Measurements from ENCODE around the gene PDE4D. TPM values are rescaled to one million over a fixed set of nuclear protein-coding genes. Genes with fewer than 3 reads are reported as not detected.

Gene PDE4D
- total RNA-seq, 1 donor, result 12.7 TPM

DNA sequence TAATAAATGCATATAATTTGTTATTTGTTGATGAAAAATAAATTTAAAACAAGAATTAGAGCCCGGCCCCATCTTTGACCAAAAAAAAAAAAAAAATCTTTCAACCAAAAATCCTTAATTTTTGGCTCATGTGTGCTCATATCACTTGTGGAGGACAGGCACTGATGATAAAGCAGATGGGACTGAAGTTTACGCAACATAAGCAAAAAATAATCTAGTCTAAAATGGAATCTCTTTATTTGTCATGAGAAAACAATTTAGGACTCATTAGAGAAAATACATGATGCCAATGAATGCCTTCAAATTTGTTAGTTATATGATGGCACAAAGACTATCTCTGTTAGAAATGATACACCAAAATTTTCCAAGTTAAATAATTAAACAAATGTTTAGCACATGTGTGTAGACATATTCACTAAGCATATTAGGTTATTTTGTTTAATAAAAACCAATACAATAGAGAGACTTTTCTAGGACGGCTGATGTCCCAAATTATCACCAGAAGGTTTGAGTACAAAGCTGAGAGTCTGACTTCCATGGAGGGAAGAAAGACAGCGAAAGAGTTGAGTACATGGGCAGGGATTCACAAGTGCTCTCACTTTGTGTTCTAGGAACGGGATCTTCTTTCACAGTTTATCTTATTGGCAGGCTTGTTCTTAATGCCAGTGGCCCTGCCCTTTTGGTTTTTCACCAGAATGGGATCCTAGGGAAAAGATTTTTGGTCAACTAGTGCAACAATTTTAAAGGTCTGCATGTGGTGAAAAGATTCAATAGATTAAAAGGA is 689.2 kb downstream of the PDE4D start:
- no peak for DNase-seq (ENCODE audit: low read depth)
- TF ChIP-seq, protein P1, sequence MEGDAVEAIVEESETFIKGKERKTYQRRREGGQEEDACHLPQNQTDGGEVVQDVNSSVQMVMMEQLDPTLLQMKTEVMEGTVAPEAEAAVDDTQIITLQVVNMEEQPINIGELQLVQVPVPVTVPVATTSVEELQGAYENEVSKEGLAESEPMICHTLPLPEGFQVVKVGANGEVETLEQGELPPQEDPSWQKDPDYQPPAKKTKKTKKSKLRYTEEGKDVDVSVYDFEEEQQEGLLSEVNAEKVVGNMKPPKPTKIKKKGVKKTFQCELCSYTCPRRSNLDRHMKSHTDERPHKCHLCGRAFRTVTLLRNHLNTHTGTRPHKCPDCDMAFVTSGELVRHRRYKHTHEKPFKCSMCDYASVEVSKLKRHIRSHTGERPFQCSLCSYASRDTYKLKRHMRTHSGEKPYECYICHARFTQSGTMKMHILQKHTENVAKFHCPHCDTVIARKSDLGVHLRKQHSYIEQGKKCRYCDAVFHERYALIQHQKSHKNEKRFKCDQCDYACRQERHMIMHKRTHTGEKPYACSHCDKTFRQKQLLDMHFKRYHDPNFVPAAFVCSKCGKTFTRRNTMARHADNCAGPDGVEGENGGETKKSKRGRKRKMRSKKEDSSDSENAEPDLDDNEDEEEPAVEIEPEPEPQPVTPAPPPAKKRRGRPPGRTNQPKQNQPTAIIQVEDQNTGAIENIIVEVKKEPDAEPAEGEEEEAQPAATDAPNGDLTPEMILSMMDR (IDR thresholded peaks at IDR 0.05; ENCODE audit: insufficient read depth, low read length), result no peak
- H3K4me3 ChIP-seq (ENCODE audit: low read depth, low read length), result no peak overlapping the region

GRCh38 chr5:59199868-59200267 is 693.7 kb downstream of the PDE4D start:
- TF ChIP-seq, protein P1 (IDR thresholded peaks at IDR 0.05; ENCODE audit: insufficient read depth, low read length), result no peak
- no peak for DNase-seq (ENCODE audit: low read depth)
- H3K4me3 ChIP-seq (ENCODE audit: low read depth, low read length), result no peak overlapping the region

DNA sequence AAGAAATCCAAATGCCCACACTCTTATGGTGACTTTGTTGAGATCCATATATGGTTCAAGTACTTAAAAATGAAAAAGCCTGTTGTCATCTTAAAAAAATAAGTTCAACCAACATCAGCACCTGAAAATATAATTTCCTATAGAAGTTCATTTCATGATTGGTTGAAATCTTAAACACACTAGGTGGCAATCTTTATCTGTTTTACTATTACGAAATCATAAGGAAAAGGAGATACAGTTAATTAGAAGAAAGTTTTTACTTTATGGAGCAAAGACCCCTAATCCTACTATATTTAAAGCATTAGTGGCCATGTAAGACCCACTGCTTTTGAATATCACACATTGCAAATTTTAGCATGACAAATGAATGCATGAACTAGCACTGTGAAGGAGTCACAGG is 694.7 kb downstream of the PDE4D start:
- TF ChIP-seq, protein P1 (IDR thresholded peaks at IDR 0.05; ENCODE audit: insufficient read depth, low read length), result no peak
- DNase-seq (ENCODE audit: low read depth), result no peak
- H3K4me3 ChIP-seq (ENCODE audit: low read depth, low read length), result no peak overlapping the region

GRCh38 chr5:59198365-59198764 is 695.2 kb downstream of the PDE4D start:
- TF ChIP-seq, protein P1 (IDR thresholded peaks at IDR 0.05; ENCODE audit: insufficient read depth, low read length), result no peak
- H3K4me3 ChIP-seq (ENCODE audit: low read depth, low read length), result no peak overlapping the region
- no peak for DNase-seq (ENCODE audit: low read depth)

GRCh38 chr5:59197911-59198310 is 695.6 kb downstream of the PDE4D start:
- no peak overlapping the region for H3K4me3 ChIP-seq (ENCODE audit: low read depth, low read length)
- DNase-seq (ENCODE audit: low read depth), result no peak
- TF ChIP-seq, protein P1 (IDR thresholded peaks at IDR 0.05; ENCODE audit: insufficient read depth, low read length), result no peak

GRCh38 chr5:59193616-59194319 is 699.8 kb downstream of the PDE4D start:
- TF ChIP-seq, protein P1 (IDR thresholded peaks at IDR 0.05; ENCODE audit: insufficient read depth, low read length), result no peak
- no peak overlapping the region for H3K4me3 ChIP-seq (ENCODE audit: low read depth, low read length)
- peak; percentile 71 for DNase-seq (ENCODE audit: low read depth)

Data from fibroblast of the aortic adventitia (primary cell).